Liver (tissue), 9 donors: Measurements from ENCODE around the gene ELAVL1. TPM values are rescaled to one million over a fixed set of nuclear protein-coding genes. Genes with fewer than 3 reads are reported as not detected.
A peak's percentile ranks its signal among the peaks of the same experiment; 100 is the strongest.

Source experiments
- DNase-seq: peaks from one replicate; pipeline ENCODE4 v3.0.0-alpha.2; 2017; ENCODE audit warnings: low spot score
- H3K27ac ChIP-seq, 2 donors: one replicate each; pipeline ENCODE4 v1.7.0; 2013; ENCODE audit warnings: inconsistent platforms in 2 of 2, low read length in 2 of 2, control low read depth in 1 of 2, low read depth in 1 of 2, mild to moderate bottlenecking in 1 of 2
- H3K27me3 ChIP-seq, 4 donors: one replicate each; pipeline versions ENCODE4 v1.6.1 to v1.7.0; 2013; ENCODE audit warnings: low read length in 3 of 4, inconsistent platforms in 1 of 4, mild to moderate bottlenecking in 1 of 4, moderate library complexity in 1 of 4; ENCODE audit not compliant: control insufficient read depth in 4 of 4, insufficient read depth in 4 of 4
- H3K36me3 ChIP-seq, 4 donors: one replicate each; pipeline versions ENCODE4 v1.6.1 to v1.7.0; 2013; ENCODE audit warnings: low read length in 3 of 4, mild to moderate bottlenecking in 3 of 4, low read depth in 1 of 4, moderate library complexity in 1 of 4; ENCODE audit not compliant: control insufficient read depth in 4 of 4, insufficient read depth in 3 of 4
- H3K4me1 ChIP-seq, 4 donors: one replicate each; pipeline versions ENCODE4 v1.6.1 to v1.7.0; 2013; ENCODE audit warnings: low read length in 3 of 4, mild to moderate bottlenecking in 3 of 4, moderate library complexity in 1 of 4; ENCODE audit not compliant: control insufficient read depth in 4 of 4, insufficient read depth in 4 of 4
- H3K4me3 ChIP-seq, 3 donors: one replicate each; pipeline versions ENCODE4 v1.6.1 to v1.7.0; 2013; ENCODE audit warnings: low read length in 3 of 3, control low read depth in 1 of 3, low read depth in 1 of 3, mild to moderate bottlenecking in 1 of 3
- H3K9ac ChIP-seq, 2 donors: one replicate each; pipeline ENCODE4 v1.7.0; 2013; ENCODE audit warnings: low read length in 2 of 2, mild to moderate bottlenecking in 2 of 2, moderate library complexity in 2 of 2, control low read depth in 1 of 2, low read depth in 1 of 2
- H3K9me3 ChIP-seq, 4 donors: one replicate each; pipeline versions ENCODE4 v1.6.1 to v1.7.0; 2013; ENCODE audit warnings: low read length in 3 of 4; ENCODE audit not compliant: control insufficient read depth in 4 of 4
- EGR1 ChIP-seq, 2 donors: IDR thresholded peaks; 2 replicates each; pipeline ENCODE4 v1.6.1; 2016 to 2018; ENCODE audit warnings: antibody characterized with exemption in 2 of 2, low read depth in 2 of 2
- FOXA1 ChIP-seq: IDR thresholded peaks from 2 replicates; pipeline ENCODE4 v1.6.1; 2016; ENCODE audit warnings: antibody characterized with exemption
- GABPA ChIP-seq, 2 donors: IDR thresholded peaks in 1 of 2; conservative IDR thresholded peaks in 1 of 2; 2 replicates each; pipeline ENCODE4 v1.6.1; 2016; ENCODE audit warnings: antibody characterized with exemption in 2 of 2, mild to moderate bottlenecking in 1 of 2, moderate library complexity in 1 of 2
- RAD21 ChIP-seq, 2 donors: IDR thresholded peaks; 2 replicates each; pipeline ENCODE4 v1.6.1; 2016; ENCODE audit warnings: antibody characterized with exemption in 2 of 2, mild to moderate bottlenecking in 2 of 2
- REST ChIP-seq: IDR thresholded peaks from 2 replicates; pipeline ENCODE4 v1.6.1; 2016; ENCODE audit warnings: antibody characterized with exemption, mild to moderate bottlenecking
- SP1 ChIP-seq: IDR thresholded peaks from 2 replicates; pipeline ENCODE4 v1.6.1; 2018; ENCODE audit warnings: antibody characterized with exemption, mild to moderate bottlenecking
- TAF1 ChIP-seq: conservative IDR thresholded peaks from 2 replicates; pipeline ENCODE4 v1.6.1; 2016; ENCODE audit warnings: antibody characterized with exemption, mild to moderate bottlenecking
- WGBS: extraction: QIAGEN DNeasy Blood & Tissue Kit; methylation state at CpG from one replicate; pipeline ENCODE4 v1.1.7; 2013; 5-methylcytosine and 5-hydroxymethylcytosine counted together
- polyA plus RNA-seq, 2 donors: library from polyadenylated mRNA; stranded (reverse) in 1 of 2; unstranded in 1 of 2; fragments of 200-250 nt in 1 of 2; fragments of >200 nt in 1 of 2; fragmentation: Nextera tagmentation in 1 of 2; extraction: Ambion mirVana in 1 of 2; gene quantifications; one replicate each; pipeline versions ENCODE4 v1.2.1 to v1.2.3, GENCODE V29; 2013 to 2015
- total RNA-seq, 2 donors: library from RNA; depleted of rRNA; stranded (reverse); fragments of >200 nt; gene quantifications; one replicate each; pipeline ENCODE4 v1.2.3, GENCODE V29; 2014
- TF ChIP-seq, protein P1 (sequence below): fragments of 150-350 bp; IDR thresholded peaks from 2 replicates; pipeline ENCODE4 v1.5.1; 2017; ENCODE audit warnings: improper control_type of control experiment, low read depth, low read length; ENCODE audit not compliant: missing input control
- donor health status: healthy.
- donor health status: healthy.
- donor health status: healthy.
- donor health status: healthy.
- donor health status: healthy.

Gene ELAVL1
- total and polyA plus RNA-seq, 4 donors: 14.4 to 33.7 (median 19.1) TPM

GRCh38 chr19:8017808-8018207 is 12.4 kb upstream of the ELAVL1 start:
- Histone ChIP-seq H3K27ac (no peak overlapping the region), H3K9ac (no peak overlapping the region), H3K4me1 (peaks cover 0 to 16% (median 4%) of the 10 kb centered on the region in 4 donors), H3K9me3 (no peaks in the 10 kb centered on the region), H3K36me3 (no peaks in the 10 kb centered on the region), H3K27me3 (no peaks in the 10 kb centered on the region), H3K4me3 (no peak overlapping the region)
- TF ChIP-seq, protein P1, sequence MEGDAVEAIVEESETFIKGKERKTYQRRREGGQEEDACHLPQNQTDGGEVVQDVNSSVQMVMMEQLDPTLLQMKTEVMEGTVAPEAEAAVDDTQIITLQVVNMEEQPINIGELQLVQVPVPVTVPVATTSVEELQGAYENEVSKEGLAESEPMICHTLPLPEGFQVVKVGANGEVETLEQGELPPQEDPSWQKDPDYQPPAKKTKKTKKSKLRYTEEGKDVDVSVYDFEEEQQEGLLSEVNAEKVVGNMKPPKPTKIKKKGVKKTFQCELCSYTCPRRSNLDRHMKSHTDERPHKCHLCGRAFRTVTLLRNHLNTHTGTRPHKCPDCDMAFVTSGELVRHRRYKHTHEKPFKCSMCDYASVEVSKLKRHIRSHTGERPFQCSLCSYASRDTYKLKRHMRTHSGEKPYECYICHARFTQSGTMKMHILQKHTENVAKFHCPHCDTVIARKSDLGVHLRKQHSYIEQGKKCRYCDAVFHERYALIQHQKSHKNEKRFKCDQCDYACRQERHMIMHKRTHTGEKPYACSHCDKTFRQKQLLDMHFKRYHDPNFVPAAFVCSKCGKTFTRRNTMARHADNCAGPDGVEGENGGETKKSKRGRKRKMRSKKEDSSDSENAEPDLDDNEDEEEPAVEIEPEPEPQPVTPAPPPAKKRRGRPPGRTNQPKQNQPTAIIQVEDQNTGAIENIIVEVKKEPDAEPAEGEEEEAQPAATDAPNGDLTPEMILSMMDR: peak; percentile 20
- TF ChIP-seq RAD21 (IDR thresholded peaks at IDR 0.05): peak in 1 of 2 donors; percentile 52
- no peak for TF ChIP-seq SP1
- no peak for TF ChIP-seq EGR1 (IDR thresholded peaks at IDR 0.05; ENCODE audit: low read depth in 2 of 2)
- peak; percentile 61 for DNase-seq
- 83% methylated on average over 14 of the region's 14 CpGs for WGBS

DNA sequence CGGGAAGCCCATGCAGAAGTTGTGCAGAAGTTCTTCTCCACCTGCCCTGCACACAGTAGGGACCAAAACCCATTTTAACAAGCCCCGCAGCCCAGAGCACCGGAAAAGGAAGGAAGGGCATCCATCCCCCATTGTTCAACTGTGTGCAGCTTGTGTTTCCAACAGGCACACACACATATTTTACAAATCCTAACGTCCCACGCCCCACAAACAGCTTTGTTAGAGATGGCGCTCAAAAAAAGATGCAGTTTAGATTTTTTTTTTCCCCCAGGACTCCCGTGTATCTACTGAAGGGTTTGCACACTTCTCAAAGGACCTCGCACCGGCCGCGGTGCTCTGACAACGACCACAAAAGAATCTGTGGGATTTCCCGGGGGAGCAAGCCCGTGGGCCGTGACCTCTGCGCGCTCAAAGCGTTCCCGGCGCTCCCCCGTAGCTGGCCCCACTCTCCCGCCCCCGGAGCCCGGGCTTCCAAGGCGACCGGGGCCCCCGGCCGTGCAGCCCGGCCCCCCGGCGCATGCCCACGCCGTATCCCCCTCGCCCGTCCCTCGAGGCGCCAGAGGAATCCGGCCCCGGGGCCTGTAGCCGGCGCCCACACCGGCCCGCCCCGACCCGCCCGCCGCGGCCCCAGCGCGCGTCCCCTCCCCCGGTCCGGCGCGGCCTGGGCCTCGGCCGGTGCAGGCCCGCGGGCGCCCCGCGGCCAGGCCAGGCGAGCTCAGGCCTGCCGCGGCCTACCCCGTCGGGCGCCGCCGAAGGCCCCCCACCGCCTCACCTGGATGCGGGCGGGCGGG is 523 bp downstream of the ELAVL1 start:
- Histone ChIP-seq H3K27ac (no peak overlapping the region), H3K9me3 (no peaks in the 10 kb centered on the region), H3K4me3 (peak overlapping the region; percentile 44 to 94 (median 70)), H3K36me3 (no peaks in the 10 kb centered on the region), H3K27me3 (no peaks in the 10 kb centered on the region), H3K9ac (peak overlapping the region; percentile 26 to 48), H3K4me1 (peaks cover 13 to 49% (median 44%) of the 10 kb centered on the region in 4 donors)
- WGBS: under 1% methylated on average over 74 of the region's 74 CpGs
- TF ChIP-seq SP1: no peak
- DNase-seq: no peak

GRCh38 chr19:8004001-8004400 is 1.4 kb downstream of the ELAVL1 start:
- H3K4me1 ChIP-seq: peaks cover 13 to 54% (median 47%) of the 10 kb centered on the region in 4 donors
- H3K27ac ChIP-seq: no peak overlapping the region

More at GRCh38 chr19:8004001-8004400, 1.4 kb downstream of the ELAVL1 start:
- no peaks in the 10 kb centered on the region for H3K27me3 ChIP-seq
- H3K9me3 ChIP-seq: no peaks in the 10 kb centered on the region
- DNase-seq: no peak
- TF ChIP-seq REST (no peak), FOXA1 (no peak), GABPA (IDR thresholded peaks at IDR 0.05 in 1 of 2, conservative IDR thresholded peaks at IDR 0.05 in 1 of 2) (no peak), TAF1 (no peak)
- H3K9ac ChIP-seq: no peak overlapping the region
- WGBS: 66% methylated on average over 6 of the region's 6 CpGs
- H3K36me3 ChIP-seq: no peaks in the 10 kb centered on the region
- peak overlapping the region in 2 of 3 donors; percentile 70 to 94 for H3K4me3 ChIP-seq
